Testis (tissue), 3 donors: ENCODE data around the gene IGFBPL1. TPM values are rescaled to one million over a fixed set of nuclear protein-coding genes. Genes with fewer than 3 reads are reported as not detected.

Source experiments
- DNase-seq: peaks from one replicate; pipeline ENCODE4 v3.0.0-alpha.2; 2019
- H3K27ac ChIP-seq, 2 donors: fragments of 200-600 bp; sonication (generic); one replicate each; pipeline ENCODE4 v1.5.1; 2019
- H3K27me3 ChIP-seq: fragments of 200-600 bp; sonication (generic); one replicate; pipeline ENCODE4 v1.5.1; 2019
- H3K36me3 ChIP-seq: fragments of 200-600 bp; sonication (generic); one replicate; pipeline ENCODE4 v1.5.1; 2017; ENCODE audit warnings: low read depth; ENCODE audit errors: missing control alignments
- H3K4me1 ChIP-seq: fragments of 200-600 bp; sonication (generic); one replicate; pipeline ENCODE4 v1.5.1; 2019
- H3K4me3 ChIP-seq, 2 donors: fragments of 200-600 bp; sonication (generic); one replicate each; pipeline ENCODE4 v1.5.1; 2017 to 2019
- H3K9me3 ChIP-seq: fragments of 200-600 bp; sonication (generic); one replicate; pipeline ENCODE4 v1.5.1; 2017
- CTCF ChIP-seq, 3 experiments: fragments of 450-650 bp in 2 of 3; fragments of 200-600 bp in 1 of 3; sonication (generic) in 1 of 3; IDR thresholded peaks; one replicate each; pipeline ENCODE4 v1.5.1; 2016 to 2019; ENCODE audit warnings: antibody characterized with exemption in 3 of 3, mild to moderate bottlenecking in 2 of 3, moderate library complexity in 1 of 3
- POLR2A ChIP-seq: fragments of 450-650 bp; IDR thresholded peaks from one replicate; pipeline ENCODE4 v1.6.1; 2017; ENCODE audit warnings: antibody characterized with exemption, mild to moderate bottlenecking, moderate library complexity
- WGBS, 2 donors: methylation state at CpG; one replicate each; pipeline ENCODE4 v1.1.5; 2018; 5-methylcytosine and 5-hydroxymethylcytosine counted together
- intact Hi-C: fragments of 100-400 bp; cut with DNase I; formaldehyde crosslinking; loops from one replicate; pipeline ENCODE4 v1.15.1; 2023; ENCODE audit warnings: low total_unique reads
- polyA plus RNA-seq: library from polyadenylated mRNA; stranded (reverse); fragments of 350-450 nt; fragmentation: Illumina TruSeq; extraction: RNeasy Lipid Tissue Mini Kit (QIAGEN cat#74804); gene quantifications from one replicate; pipeline ENCODE4 v1.2.3, GENCODE V29; 2014; ENCODE audit warnings: low read depth, low replicate concordance; ENCODE audit not compliant: insufficient read depth
- total RNA-seq, 2 donors: library from RNA; depleted of rRNA; stranded (reverse); fragments of >200 nt; gene quantifications; one replicate each; pipeline ENCODE4 v1.2.3, GENCODE V29; 2016

IGFBPL1 gene
- total and polyA plus RNA-seq, 3 donors from 2014 or later = 5.8 to 18.4 (median 18.0) TPM

DNA sequence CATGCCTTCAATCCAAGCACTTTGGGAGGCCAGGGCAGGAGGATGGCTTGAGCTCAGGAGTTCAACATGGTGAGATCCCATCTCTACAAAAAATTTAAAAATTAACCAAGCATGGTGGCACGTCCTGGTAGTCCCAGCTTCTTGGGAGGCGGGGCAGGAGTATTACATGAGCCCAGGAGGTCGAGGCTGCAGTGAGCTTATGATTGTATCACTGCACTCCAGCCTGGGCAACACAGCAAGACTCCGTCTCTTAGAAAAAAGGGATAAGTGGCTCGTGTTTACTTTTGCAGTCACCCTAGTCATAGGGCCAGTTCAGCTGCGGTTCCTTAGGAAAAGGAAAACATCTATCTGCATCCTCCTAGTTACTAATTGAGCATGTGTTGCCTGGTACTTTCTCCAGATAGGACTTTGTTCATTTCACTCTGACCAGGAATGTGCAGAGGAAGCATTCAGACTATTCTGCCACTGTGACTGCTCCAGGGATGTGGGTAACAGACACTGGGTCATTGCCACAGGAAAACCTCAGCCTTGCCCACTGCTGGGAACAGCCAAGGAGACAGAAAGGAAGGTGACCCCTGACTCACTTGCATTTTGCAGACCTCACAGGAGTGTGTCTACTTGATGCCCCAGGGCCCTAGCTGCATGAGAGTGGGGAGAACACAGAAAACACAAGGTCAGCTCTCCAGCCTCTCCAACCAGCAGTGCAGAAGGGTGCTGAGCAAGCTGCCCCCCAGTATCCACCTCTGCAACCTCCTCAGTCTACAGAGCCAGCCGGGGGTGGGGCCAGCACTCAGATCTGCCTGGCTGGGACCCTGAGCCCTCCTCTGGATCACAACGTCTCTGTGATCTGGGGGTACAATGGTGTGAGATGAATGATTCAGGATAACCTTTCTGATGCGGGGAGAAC, 65.6 kb downstream of the IGFBPL1 start:
- 65 to 69% methylated on average over 8 to 9 of the region's 9 CpGs for WGBS, 2 donors
- no peaks in the 10 kb centered on the region for H3K9me3 ChIP-seq
- no peak overlapping the region for H3K27ac ChIP-seq
- no peaks in the 10 kb centered on the region for H3K4me1 ChIP-seq
- DNase-seq = no peak
- no peak overlapping the region for H3K4me3 ChIP-seq
- intact Hi-C loops = no loop called here
- H3K27me3 ChIP-seq = no peaks in the 10 kb centered on the region
- TF ChIP-seq POLR2A = no peak
- TF ChIP-seq CTCF (IDR thresholded peaks at IDR 0.05) = no peak
- no peaks in the 10 kb centered on the region for H3K36me3 ChIP-seq

GRCh38 chr9:38357350-38358114, 66.7 kb downstream of the IGFBPL1 start:
- H3K36me3 ChIP-seq = no peaks in the 10 kb centered on the region
- WGBS, 2 donors = 81 to 86% methylated on average over 5 of the region's 5 CpGs
- no peak overlapping the region for H3K4me3 ChIP-seq
- no peaks in the 10 kb centered on the region for H3K9me3 ChIP-seq
- no peak for TF ChIP-seq CTCF (IDR thresholded peaks at IDR 0.05)
- no peak for TF ChIP-seq POLR2A
- intact Hi-C loops = no loop called here
- no peak overlapping the region for H3K27ac ChIP-seq
- H3K4me1 ChIP-seq = no peaks in the 10 kb centered on the region
- DNase-seq = no peak
- H3K27me3 ChIP-seq = no peaks in the 10 kb centered on the region

GRCh38 chr9:38356851-38357250, 67.4 kb downstream of the IGFBPL1 start:
- H3K27me3 ChIP-seq = no peaks in the 10 kb centered on the region
- H3K27ac ChIP-seq = no peak overlapping the region
- intact Hi-C loops = no loop called here
- no peak for DNase-seq
- H3K9me3 ChIP-seq = no peaks in the 10 kb centered on the region
- no peak for TF ChIP-seq CTCF (IDR thresholded peaks at IDR 0.05)
- no peak for TF ChIP-seq POLR2A
- H3K4me3 ChIP-seq = no peak overlapping the region
- WGBS, 2 donors = 54 to 55% methylated on average over 5 of the region's 5 CpGs
- H3K4me1 ChIP-seq = no peaks in the 10 kb centered on the region
- H3K36me3 ChIP-seq = no peaks in the 10 kb centered on the region

Other genes with a start within 250 kb of the IGFBPL1 start
- 10 to 100 TPM; 42.4 to 71.7 TPM for gene ALDH1B1, start 31.8 kb downstream of the IGFBPL1 start, total RNA-seq
- gene ALDH1B1, start 31.8 kb downstream of the IGFBPL1 start, polyA plus RNA-seq = 42.2 TPM
- gene ANKRD18A, start 196.1 kb upstream of the IGFBPL1 start, total RNA-seq = 10 to 100 TPM; 51.7 to 80.2 TPM
- gene ANKRD18A, start 196.1 kb upstream of the IGFBPL1 start, polyA plus RNA-seq = 14.2 TPM